CD4-positive, alpha-beta T cell treated with Interleukin-2 at 100 ng/mL for 4 hours (primary cell): ENCODE results near the gene TGFBI.

ENCODE experiments used
- DNase-seq: peaks from one replicate; pipeline ENCODE4 v3.0.0-alpha.2; 2020; ENCODE audit warnings: low spot score

TGFBI gene

DNA sequence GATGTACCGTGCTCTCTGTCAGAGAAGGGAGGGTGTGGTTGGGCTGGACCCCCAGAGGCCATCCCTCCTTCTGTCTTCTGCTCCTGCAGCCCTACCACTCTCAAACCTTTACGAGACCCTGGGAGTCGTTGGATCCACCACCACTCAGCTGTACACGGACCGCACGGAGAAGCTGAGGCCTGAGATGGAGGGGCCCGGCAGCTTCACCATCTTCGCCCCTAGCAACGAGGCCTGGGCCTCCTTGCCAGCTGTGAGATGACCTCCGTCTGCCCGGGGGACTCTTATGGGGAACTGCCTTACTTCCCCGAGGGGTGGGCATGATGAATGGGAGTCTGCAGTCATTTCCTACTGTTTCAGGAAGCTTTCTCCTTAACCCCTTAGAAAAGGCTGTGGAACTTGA lies 17.5 kb downstream of the TGFBI start:
- no peak for DNase-seq

- no peak for DNase-seq
Observed at GRCh38 chr5:136047858-136048257, 19.1 kb downstream of the TGFBI start.

DNA sequence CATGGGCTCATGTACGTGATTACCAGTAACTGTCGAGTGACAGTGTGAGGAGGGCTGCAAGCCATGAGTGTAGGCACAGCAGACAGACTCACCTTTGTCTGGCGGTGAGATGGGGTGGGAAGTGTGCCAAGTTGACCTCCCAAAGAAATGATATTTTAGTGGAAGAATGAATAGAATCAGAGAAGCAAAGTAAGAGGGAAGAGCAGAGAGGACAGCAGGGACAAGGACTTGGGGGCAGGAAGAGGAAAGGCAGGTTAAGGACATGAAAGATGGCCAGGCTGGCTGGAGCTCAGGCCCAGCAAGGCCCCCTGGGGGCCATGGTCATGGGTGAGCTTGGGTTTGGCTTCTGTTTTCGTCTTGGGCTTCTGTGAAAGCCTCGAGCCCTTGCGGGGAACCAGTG lies 20.2 kb downstream of the TGFBI start:
- no peak for DNase-seq

DNA sequence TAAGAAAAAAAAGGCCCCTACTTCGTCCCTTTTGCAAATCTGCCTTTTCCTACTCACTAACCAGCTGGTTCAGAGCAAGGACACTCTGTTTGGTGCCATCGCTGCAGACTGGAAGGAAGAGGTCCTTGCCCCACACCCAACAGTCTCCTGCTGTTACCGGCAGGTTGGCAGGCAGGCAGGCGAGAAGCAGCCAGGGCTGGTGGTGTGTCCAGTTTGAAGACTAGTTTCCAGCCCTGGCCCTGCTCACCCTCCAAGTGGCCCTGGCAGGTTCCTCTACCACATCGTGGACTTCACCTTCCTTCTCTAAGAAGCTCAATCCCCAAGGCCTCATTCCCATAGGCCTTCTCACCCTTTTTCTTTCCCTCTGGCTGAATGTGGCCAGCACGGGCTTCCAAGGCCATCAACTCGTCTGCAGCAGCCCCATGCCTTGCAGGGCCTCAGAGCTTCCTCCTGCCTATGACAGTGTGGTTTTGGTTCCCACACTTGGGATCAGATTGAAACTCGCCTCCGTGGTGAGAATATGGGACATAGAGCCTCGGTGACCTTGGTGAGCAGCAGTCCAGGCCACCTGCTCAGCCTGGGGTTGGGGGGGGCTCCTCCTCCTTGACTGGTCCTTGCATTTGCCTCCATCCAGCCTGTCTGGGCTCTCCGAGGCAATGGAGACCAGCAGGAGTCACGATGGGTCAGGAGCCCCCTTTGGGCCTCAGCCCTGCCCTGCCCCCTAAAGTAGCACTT lies 22.9 kb downstream of the TGFBI start:
- no peak for DNase-seq

GRCh38 chr5:136052692-136053335 lies 24.0 kb downstream of the TGFBI start:
- no peak for DNase-seq

GRCh38 chr5:136053336-136054141 lies 24.8 kb downstream of the TGFBI start:
- DNase-seq: no peak

DNA sequence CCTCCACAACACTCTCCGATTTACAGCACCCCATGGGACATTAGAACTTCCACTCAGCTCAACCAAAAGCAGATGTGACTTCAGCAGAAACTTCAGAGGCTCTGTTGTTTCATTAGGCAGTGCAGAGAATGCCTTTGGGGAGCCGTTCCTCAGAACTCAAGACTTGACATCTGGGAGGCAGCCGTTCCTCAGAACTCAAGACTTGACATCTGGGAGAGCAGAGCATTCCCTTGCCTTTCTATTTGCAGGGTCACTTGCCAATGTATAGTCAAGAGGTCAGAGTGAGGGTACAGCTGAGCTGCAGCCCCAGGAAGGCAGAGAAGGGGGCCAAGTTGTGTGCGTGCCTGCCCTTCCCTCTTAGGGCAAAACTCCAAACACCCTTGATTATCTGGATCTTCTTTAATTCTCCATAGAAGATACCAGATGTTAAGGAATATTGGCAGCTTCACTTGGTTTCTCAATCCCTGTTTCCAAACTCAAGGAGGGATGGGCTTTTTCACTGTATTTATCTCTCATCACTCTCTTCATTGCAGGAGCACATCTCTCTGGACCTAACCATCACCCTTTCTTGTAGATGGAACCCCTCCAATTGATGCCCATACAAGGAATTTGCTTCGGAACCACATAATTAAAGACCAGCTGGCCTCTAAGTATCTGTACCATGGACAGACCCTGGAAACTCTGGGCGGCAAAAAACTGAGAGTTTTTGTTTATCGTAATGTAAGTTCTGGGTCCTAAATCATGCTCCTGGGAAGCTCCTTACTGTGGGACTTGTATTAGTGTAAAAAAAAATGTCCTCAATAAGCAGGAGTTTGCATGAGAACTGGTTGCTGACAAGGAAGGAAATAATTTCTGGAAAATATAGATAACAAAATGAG lies 25.6 kb downstream of the TGFBI start:
- no peak for DNase-seq

- no peak for DNase-seq
Observed at GRCh38 chr5:136055612-136056309, 27.0 kb downstream of the TGFBI start.

- no peak for DNase-seq
Observed at GRCh38 chr5:136056336-136056735, 27.5 kb downstream of the TGFBI start.

DNA sequence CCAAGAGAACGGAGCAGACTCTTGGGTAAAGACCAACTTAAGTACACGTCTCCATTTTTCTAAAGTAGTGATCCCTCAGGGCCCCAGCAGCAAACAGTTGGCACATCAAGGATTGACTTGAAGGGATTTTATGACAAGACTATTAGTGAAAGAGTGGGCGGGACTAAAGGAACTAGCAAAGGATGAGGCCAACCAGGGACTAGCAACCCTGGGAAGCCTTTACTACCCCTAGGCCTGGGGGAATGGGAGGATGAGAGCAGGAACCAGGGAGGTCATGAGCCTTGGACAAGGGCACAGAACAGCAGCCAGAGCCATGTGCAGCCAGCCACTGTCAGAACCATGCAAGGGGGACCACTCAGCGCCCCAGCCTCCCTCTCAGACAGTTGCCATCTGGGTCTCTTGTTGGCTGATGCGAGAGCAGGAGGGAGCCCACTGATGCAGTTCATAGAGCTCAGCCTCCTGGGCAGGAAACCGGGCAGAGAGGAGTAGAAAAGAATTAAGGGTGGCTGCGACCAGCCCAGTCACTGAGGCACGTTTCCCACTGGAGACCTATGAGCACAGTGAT lies 28.1 kb downstream of the TGFBI start:
- no peak for DNase-seq

- DNase-seq: no peak
Observed at GRCh38 chr5:136057401-136058038, 28.7 kb downstream of the TGFBI start.

- no peak for DNase-seq
Observed at GRCh38 chr5:136058039-136058971, 29.5 kb downstream of the TGFBI start.

GRCh38 chr5:136058972-136059354 lies 30.2 kb downstream of the TGFBI start:
- DNase-seq: no peak

GRCh38 chr5:136060963-136061362 lies 32.2 kb downstream of the TGFBI start:
- no peak for DNase-seq

DNA sequence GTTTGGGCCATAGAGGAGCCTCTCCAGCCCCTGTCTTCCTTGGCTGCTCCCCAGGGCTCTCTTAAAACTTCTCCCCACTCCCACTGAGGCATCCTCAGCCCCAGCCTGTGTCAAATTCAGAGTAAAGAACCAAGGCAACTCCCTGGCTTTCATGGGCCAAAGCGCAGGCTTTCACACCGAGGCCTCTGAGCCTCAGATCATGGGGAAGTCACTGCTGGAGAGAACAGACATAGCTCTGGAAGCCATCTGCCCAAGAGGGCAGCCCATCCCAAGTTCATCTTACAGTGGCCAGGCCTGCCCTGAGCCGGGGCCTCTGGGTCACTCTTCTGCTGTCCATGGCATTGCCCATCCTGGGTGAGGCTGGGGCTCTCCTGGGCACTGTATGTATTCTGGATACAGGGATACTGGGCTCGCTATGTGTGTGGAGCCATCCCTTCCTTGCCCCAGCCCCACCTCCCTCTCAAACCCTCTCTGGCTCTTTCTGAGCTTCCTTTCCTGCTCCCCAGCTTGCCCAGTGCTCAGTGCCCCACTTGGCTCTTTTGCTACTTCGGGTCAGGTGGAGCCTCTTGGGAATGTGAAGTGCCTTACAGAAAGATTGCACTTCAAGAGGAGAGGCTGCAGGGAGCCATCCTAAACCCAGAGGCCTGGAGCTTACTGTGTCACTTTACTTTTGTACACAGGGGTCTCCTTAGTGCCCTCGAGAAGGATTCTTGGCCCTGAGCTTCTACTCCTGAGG lies 33.0 kb downstream of the TGFBI start:
- no peak for DNase-seq

GRCh38 chr5:136062366-136063274 lies 33.8 kb downstream of the TGFBI start:
- peak; percentile 39 for DNase-seq

GRCh38 chr5:136063778-136064465 lies 35.1 kb downstream of the TGFBI start:
- no peak for DNase-seq
